H1 (cell line): ENCODE data around the gene EXT2. TPM values are rescaled to one million over a fixed set of nuclear protein-coding genes. Genes with fewer than 3 reads are reported as not detected.

Experiments used
- CTCF ChIP-seq, 3 experiments: IDR thresholded peaks; 1 replicate in 2 of 3; 2 replicates in 1 of 3; pipeline versions ENCODE4 v1.5.1 to v1.6.1; 2011; ENCODE audit warnings: low read length in 3 of 3, mild to moderate bottlenecking in 3 of 3, inconsistent platforms in 2 of 3, low read depth in 1 of 3, moderate library complexity in 1 of 3; ENCODE audit not compliant: insufficient read depth in 1 of 3; ENCODE audit errors: control extremely low read depth in 1 of 3
- EGR1 ChIP-seq: IDR thresholded peaks from 2 replicates; pipeline ENCODE4 v1.6.1; 2011; ENCODE audit warnings: low read depth, low read length, borderline replicate concordance
- EZH2 ChIP-seq: fragments of 200-600 bp; sonication (generic); IDR thresholded peaks from 2 replicates; pipeline ENCODE4 v1.7.1; 2012; ENCODE audit warnings: low read depth, mild to moderate bottlenecking, moderate library complexity, low read length, inconsistent platforms; ENCODE audit not compliant: severe bottlenecking
- GABPA ChIP-seq: IDR thresholded peaks from 2 replicates; pipeline ENCODE4 v1.6.1; 2011; ENCODE audit warnings: mild to moderate bottlenecking, low read length, moderate library complexity, borderline replicate concordance; ENCODE audit not compliant: insufficient read depth
- TBP ChIP-seq: IDR thresholded peaks from 2 replicates; pipeline ENCODE4 v1.6.1; 2011; ENCODE audit warnings: low read depth, low read length, improper control_type of control experiment
- polyA plus RNA-seq, 7 experiments: library from polyadenylated mRNA; depleted of rRNA in 3 of 7; stranded (reverse) in 5 of 7; unstranded in 2 of 7; fragments of >200 nt in 5 of 7; fragments of 200-250 nt in 2 of 7; gene quantifications; 1 replicate in 5 of 7; 2 replicates in 1 of 7; 4 replicates in 1 of 7; pipeline versions ENCODE4 v1.2.1 to v1.2.3, GENCODE V29; 2011 to 2013; ENCODE audit warnings: missing spikeins in 2 of 7, mixed read lengths in 2 of 7
- total RNA-seq: library from RNA; stranded (reverse); fragmentation: NEBNext Ultra II Directional; extraction: Animal tissue kit (Norgen Biotek cat#: 25700); gene quantifications from 2 replicates; pipeline ENCODE4 v1.2.1, GENCODE V29; 2021

Gene EXT2
- total and polyA plus RNA-seq, 2 of the 8 experiments (the other 6 are each of a cell fraction or from before 2014, with no cell fraction given), result 29.8 to 42.8 TPM

DNA sequence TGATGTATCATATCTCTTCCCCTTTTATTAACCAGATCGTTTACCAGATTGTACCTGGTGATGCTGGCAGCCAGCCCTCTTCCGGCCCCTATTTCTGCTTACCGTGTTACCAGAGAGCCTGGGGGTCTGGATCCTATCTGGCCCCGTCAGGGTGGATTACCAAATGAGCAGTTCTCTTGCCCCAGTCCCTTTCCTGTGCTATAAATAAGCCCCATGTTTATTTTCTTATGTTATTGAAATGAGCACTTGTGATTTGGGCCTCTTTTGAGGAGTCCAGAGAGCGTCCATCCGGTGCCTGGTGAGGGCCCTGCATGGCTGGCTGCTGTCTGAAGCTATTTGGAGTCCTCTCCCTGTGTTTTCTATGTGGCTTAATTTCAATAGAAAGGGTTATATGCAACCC, 154.9 kb downstream of the EXT2 start (continued):
- TF ChIP-seq CTCF (IDR thresholded peaks at IDR 0.05; ENCODE audit: control extremely low read depth in 1 of 3, insufficient read depth in 1 of 3, low read depth in 1 of 3, low read length in 3 of 3) (no peak), TBP (no peak), GABPA (no peak), EZH2 (no peak), EGR1 (no peak)
